Lung microvascular endothelial cell (primary cell): ENCODE results near the gene GARIN5B. TPM values are rescaled to one million over a fixed set of nuclear protein-coding genes. Genes with fewer than 3 reads are reported as not detected.

Experiments used
- total RNA-seq: library from RNA; depleted of rRNA; stranded (reverse); fragments of >200 nt; gene quantifications from 2 replicates; pipeline ENCODE4 v1.2.1, GENCODE V29; 2014

The GARIN5B gene
- total RNA-seq, 1 donor from 2014 or later = not detected

Other genes starting within 250 kb of the GARIN5B start
- gene PPP1R12C, start 245.6 kb downstream of the GARIN5B start, total RNA-seq = 18.1 and 25.8 TPM in 2 replicates
- 1.7 TPM in 1 of 2 replicates, not detected in the other for gene TNNT1, start 214.1 kb downstream of the GARIN5B start, total RNA-seq
- gene TNNI3, start 205.5 kb downstream of the GARIN5B start, total RNA-seq = not detected in 2 replicates
- gene DNAAF3, start 196.6 kb downstream of the GARIN5B start, total RNA-seq = 0.22 and 0.40 TPM in 2 replicates
- not detected in 2 replicates for gene SYT5, start 183.0 kb downstream of the GARIN5B start, total RNA-seq
- under 0.01 TPM in 2 replicates for gene PTPRH, start 153.8 kb downstream of the GARIN5B start, total RNA-seq
- 0.44 and 0.99 TPM in 2 replicates for gene TMEM86B, start 134.5 kb downstream of the GARIN5B start, total RNA-seq
- gene PPP6R1, start 104.2 kb downstream of the GARIN5B start, total RNA-seq = 16.1 and 24.8 TPM in 2 replicates
- gene HSPBP1, start 83.2 kb downstream of the GARIN5B start, total RNA-seq = 17.2 and 19.0 TPM in 2 replicates
- under 0.01 and 1.2 TPM in 2 replicates for gene BRSK1, start 79.3 kb downstream of the GARIN5B start, total RNA-seq
- not detected in 2 replicates for gene TMEM150B, start 37.9 kb downstream of the GARIN5B start, total RNA-seq
- 2.2 and 3.0 TPM in 2 replicates for gene KMT5C, start 23.4 kb downstream of the GARIN5B start, total RNA-seq
- not detected in 2 replicates for gene COX6B2, start 8.5 kb downstream of the GARIN5B start, total RNA-seq
- under 0.01 TPM in 1 of 2 replicates, not detected in the other for gene IL11, start 7.2 kb upstream of the GARIN5B start, total RNA-seq
- not detected in 2 replicates for gene TMEM190, start 13.6 kb upstream of the GARIN5B start, total RNA-seq
- 0.22 and 0.40 TPM in 2 replicates for gene TMEM238, start 21.0 kb upstream of the GARIN5B start, total RNA-seq
- 118 and 119 TPM in 2 replicates for gene RPL28, start 22.7 kb upstream of the GARIN5B start, total RNA-seq
- gene UBE2S, start 44.5 kb upstream of the GARIN5B start, total RNA-seq = 44.4 and 76.5 TPM in 2 replicates
- not detected in 2 replicates for gene SHISA7, start 80.0 kb upstream of the GARIN5B start, total RNA-seq
- 60.7 and 61.9 TPM in 2 replicates for gene ISOC2, start 98.4 kb upstream of the GARIN5B start, total RNA-seq
- not detected in 2 replicates for gene C19orf85, start 101.5 kb upstream of the GARIN5B start, total RNA-seq
- gene ZNF628, start 113.4 kb upstream of the GARIN5B start, total RNA-seq = 0.65 and 0.79 TPM in 2 replicates
- 5.2 and 7.2 TPM in 2 replicates for gene NAT14, start 121.9 kb upstream of the GARIN5B start, total RNA-seq
- gene SSC5D, start 125.2 kb upstream of the GARIN5B start, total RNA-seq = 0.22 TPM in 1 of 2 replicates, not detected in the other
- not detected in 2 replicates for gene SBK2, start 173.9 kb upstream of the GARIN5B start, total RNA-seq
- 0.20 and 0.22 TPM in 2 replicates for gene SBK3, start 182.3 kb upstream of the GARIN5B start, total RNA-seq
- gene ZNF579, start 217.6 kb upstream of the GARIN5B start, total RNA-seq = 2.4 and 2.6 TPM in 2 replicates
- gene FIZ1, start 236.3 kb upstream of the GARIN5B start, total RNA-seq = 1.5 and 3.2 TPM in 2 replicates
- 7.0 and 11.5 TPM in 2 replicates for gene ZNF524, start 237.0 kb upstream of the GARIN5B start, total RNA-seq
- 0.44 and 0.79 TPM in 2 replicates for gene ZNF865, start 242.4 kb upstream of the GARIN5B start, total RNA-seq